HG03439 (cell line): ENCODE data around the gene NLRP13.

Experiments used
- ATAC-seq: cut with Tn5 transposase; IDR thresholded peaks from one replicate; pipeline ENCODE4 v1.9.1; 2021; ENCODE audit warnings: mild to moderate bottlenecking, moderate library complexity; ENCODE audit not compliant: unreplicated experiment

NLRP13 gene

GRCh38 chr19:55907286-55907685, 24.9 kb downstream of the NLRP13 start:
- no peak for ATAC-seq

GRCh38 chr19:55902080-55902751, 29.9 kb downstream of the NLRP13 start:
- no peak for ATAC-seq

GRCh38 chr19:55901369-55902079, 30.6 kb downstream of the NLRP13 start:
- ATAC-seq, result no peak

- no peak for ATAC-seq
Observed at GRCh38 chr19:55898911-55899310, 33.2 kb downstream of the NLRP13 start.

- no peak for ATAC-seq
Observed at GRCh38 chr19:55882626-55883025, 49.5 kb downstream of the NLRP13 start.

GRCh38 chr19:55877211-55877610, 54.9 kb downstream of the NLRP13 start:
- no peak for ATAC-seq

GRCh38 chr19:55870736-55871135, 61.4 kb downstream of the NLRP13 start:
- no peak for ATAC-seq

GRCh38 chr19:55867101-55867500, 65.0 kb downstream of the NLRP13 start:
- no peak for ATAC-seq

- ATAC-seq, result no peak
Observed at GRCh38 chr19:55866521-55866920, 65.6 kb downstream of the NLRP13 start.

- ATAC-seq, result no peak
Observed at GRCh38 chr19:55858969-55859368, 73.2 kb downstream of the NLRP13 start.

- ATAC-seq, result no peak
Observed at GRCh38 chr19:55858401-55858800, 73.7 kb downstream of the NLRP13 start.

- no peak for ATAC-seq
Observed at GRCh38 chr19:55857974-55858373, 74.2 kb downstream of the NLRP13 start.

GRCh38 chr19:55857149-55857548, 75.0 kb downstream of the NLRP13 start:
- no peak for ATAC-seq

GRCh38 chr19:55855160-55855559, 77.0 kb downstream of the NLRP13 start:
- no peak for ATAC-seq
